HG03354 (cell line): ENCODE data around the gene LCE2C.

Source experiments
- ATAC-seq: cut with Tn5 transposase; IDR thresholded peaks from one replicate; pipeline ENCODE4 v1.9.1; 2021; ENCODE audit warnings: mild to moderate bottlenecking; ENCODE audit not compliant: unreplicated experiment, poor library complexity, severe bottlenecking

The LCE2C gene

GRCh38 chr1:152707860-152708259 is 32.8 kb downstream of the LCE2C start, which contains the start of gene LCE4A:
Gene LCE4A (plus strand): TSS chr1:152708160. CDS start chr1:152709076, 916 bp downstream.
- no peak for ATAC-seq

DNA sequence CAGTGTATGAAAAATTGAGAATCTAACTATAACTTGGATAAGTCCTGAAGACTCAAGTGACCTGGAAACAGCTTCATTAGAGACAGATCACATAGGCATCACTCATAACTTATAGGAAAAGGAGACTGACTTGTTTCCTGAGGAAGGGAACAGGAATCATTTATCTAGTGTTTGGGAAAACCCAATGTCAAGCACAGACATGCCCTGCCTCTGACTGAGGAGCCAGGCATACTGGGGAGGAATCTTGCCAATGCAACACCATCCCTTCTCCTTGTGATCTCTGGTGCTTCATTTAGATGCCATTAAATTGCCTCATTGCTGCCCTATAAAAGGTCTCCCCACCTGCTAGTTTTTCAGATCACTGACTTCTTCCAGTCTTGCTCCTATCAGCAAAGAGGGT is 43.2 kb downstream of the LCE2C start:
- no peak for ATAC-seq

DNA sequence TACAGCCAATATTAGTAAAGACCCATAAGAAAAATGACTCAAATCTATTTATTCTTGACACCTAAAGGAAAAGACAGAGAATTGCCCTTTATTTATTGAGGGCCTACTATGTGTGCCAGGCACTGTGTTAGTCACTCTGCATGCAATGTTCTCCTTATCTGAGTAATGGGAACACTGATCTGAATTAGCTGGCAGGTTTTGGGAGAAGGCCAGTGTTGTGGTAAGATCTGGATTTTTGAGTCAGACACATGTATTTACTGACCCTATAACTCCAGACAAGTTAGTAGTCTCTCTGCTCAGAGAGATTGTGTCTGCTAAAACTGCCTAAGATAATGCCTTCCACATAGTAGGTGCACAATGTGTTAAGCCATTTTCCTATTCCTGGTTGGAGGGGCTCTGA is 50.2 kb downstream of the LCE2C start:
- ATAC-seq, result no peak
